Ectodermal cell (in vitro differentiated cells): ENCODE measurements around the gene BRD9.
"Not testable (repeated sequence)": the region's sequence is repeated elsewhere in the genome, so short reads cannot be mapped to it uniquely, and the experiment has no call there.

Experiments used
- H3K27ac ChIP-seq: 2 replicates; pipeline ENCODE4 v1.7.0; 2013; ENCODE audit warnings: mild to moderate bottlenecking, low read depth, low read length; ENCODE audit not compliant: insufficient read depth, poor library complexity, severe bottlenecking
- H3K27me3 ChIP-seq: 2 replicates; pipeline ENCODE4 v1.7.0; 2013; ENCODE audit warnings: mild to moderate bottlenecking, low read length; ENCODE audit not compliant: insufficient read depth, control insufficient read depth, poor library complexity, severe bottlenecking
- H3K36me3 ChIP-seq: one replicate; pipeline ENCODE4 v1.7.0; 2013; ENCODE audit warnings: low read length; ENCODE audit not compliant: control insufficient read depth, insufficient read depth
- H3K4me1 ChIP-seq: one replicate; pipeline ENCODE4 v1.7.0; 2013; ENCODE audit warnings: low read length; ENCODE audit not compliant: control insufficient read depth, insufficient read depth
- H3K4me3 ChIP-seq: 2 replicates; pipeline ENCODE4 v1.7.0; 2013; ENCODE audit warnings: low read depth, low read length, control low read depth; ENCODE audit not compliant: insufficient read depth
- H3K9me3 ChIP-seq: 2 replicates; pipeline ENCODE4 v1.7.0; 2013; ENCODE audit warnings: mild to moderate bottlenecking, low read length, moderate library complexity; ENCODE audit not compliant: control insufficient read depth
- WGBS, 2 experiments: methylation state at CpG; one replicate each; pipeline ENCODE4 v1.1.7; 2013; ENCODE audit warnings: missing lambda C conversion rate in 2 of 2; 5-methylcytosine and 5-hydroxymethylcytosine counted together

Gene BRD9

DNA sequence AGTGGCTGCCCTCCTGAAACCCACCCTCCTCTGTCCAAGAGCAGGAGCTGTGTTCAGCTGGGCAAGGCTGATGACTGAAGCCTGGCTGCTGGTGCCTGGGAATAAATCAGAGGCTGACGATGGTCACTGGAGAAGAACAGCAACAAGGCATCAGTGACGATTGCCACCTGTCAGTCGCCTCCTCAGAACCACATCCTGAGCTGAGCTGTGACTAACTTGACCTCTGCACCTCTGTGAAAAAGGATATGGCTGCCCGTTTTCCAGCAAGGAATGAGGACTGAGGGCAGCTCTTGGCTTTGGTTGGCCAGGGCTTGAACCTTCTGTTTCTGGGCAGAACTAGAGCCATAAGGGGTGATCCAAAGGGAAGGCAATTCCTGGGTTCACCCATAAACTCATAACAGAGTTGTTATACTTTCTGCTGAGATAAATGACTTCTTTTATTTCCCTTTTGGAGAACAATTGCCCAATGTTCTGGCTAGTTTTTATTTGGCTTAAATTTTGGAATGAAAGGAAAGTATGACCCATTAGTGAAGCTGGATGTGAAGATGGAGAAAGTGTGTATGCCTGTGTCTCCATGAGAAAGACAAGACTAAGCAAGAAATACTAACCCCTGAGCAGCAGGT lies 40.1 kb upstream of the BRD9 start:
- Histone ChIP-seq H3K4me3 (no peak overlapping the region), H3K9me3 (no peaks in the 10 kb centered on the region), H3K27me3 (no peaks in the 10 kb centered on the region), H3K36me3 (no peaks in the 10 kb centered on the region), H3K27ac (no peak overlapping the region), H3K4me1 (no peaks in the 10 kb centered on the region)
- 85 to 92% methylated on average over 4 of the region's 4 CpGs for WGBS, 2 experiments

GRCh38 chr5:932151-932627 lies 39.6 kb upstream of the BRD9 start:
- Histone ChIP-seq H3K36me3 (no peaks in the 10 kb centered on the region), H3K4me1 (no peaks in the 10 kb centered on the region), H3K9me3 (no peaks in the 10 kb centered on the region), H3K27ac (no peak overlapping the region), H3K27me3 (peaks cover 4% of the 10 kb centered on the region), H3K4me3 (no peak overlapping the region)
- 91 to 92% methylated on average over 8 of the region's 8 CpGs for WGBS, 2 experiments

DNA sequence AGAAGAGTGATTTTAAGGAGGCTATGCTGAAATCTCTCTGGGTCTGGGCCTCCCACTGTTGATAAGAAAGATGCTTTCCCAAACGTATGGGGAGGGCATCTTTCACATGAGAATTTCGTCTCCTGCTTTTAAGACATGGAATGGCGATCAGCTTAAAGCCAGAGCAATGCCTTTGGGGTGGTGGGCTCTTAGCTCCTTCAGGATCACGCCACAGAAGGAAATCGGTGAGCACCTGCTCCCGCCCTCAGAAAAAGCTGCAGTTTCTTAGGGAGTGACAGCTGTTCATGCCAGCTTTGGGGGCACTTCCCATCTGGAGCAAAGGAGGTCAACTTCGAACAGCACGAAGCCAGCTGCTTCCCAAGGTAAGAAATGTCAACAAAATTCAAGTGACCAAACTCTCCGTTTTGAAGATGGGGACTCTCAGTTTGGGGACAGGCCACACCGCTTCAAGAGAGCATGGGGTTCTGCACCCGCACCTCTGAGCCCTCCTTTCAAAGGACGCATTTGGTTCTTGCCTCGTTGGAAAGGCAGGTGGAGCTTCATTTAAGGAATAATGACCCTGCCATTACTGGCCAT lies 39.1 kb upstream of the BRD9 start:
- no peak overlapping the region for H3K4me3 ChIP-seq
- no peaks in the 10 kb centered on the region for H3K4me1 ChIP-seq
- peaks cover 9% of the 10 kb centered on the region for H3K27me3 ChIP-seq
- no peaks in the 10 kb centered on the region for H3K36me3 ChIP-seq
- WGBS, 2 experiments: 88 to 89% methylated on average over 13 of the region's 13 CpGs
- H3K9me3 ChIP-seq: no peaks in the 10 kb centered on the region
- H3K27ac ChIP-seq: no peak overlapping the region

GRCh38 chr5:930866-931265 lies 38.3 kb upstream of the BRD9 start:
- 88 to 90% methylated on average over 8 of the region's 8 CpGs for WGBS, 2 experiments
- no peak overlapping the region for H3K4me3 ChIP-seq
- H3K27me3 ChIP-seq: peaks cover 17% of the 10 kb centered on the region
- peaks cover 4% of the 10 kb centered on the region for H3K4me1 ChIP-seq
- no peaks in the 10 kb centered on the region for H3K9me3 ChIP-seq
- H3K36me3 ChIP-seq: no peaks in the 10 kb centered on the region
- H3K27ac ChIP-seq: no peak overlapping the region

GRCh38 chr5:929596-929995 lies 37.0 kb upstream of the BRD9 start:
- H3K27ac ChIP-seq: no peak overlapping the region
- peaks cover 27% of the 10 kb centered on the region for H3K27me3 ChIP-seq

GRCh38 chr5:929182-929581 lies 36.6 kb upstream of the BRD9 start:
- H3K4me1 ChIP-seq, H3K36me3 ChIP-seq, H3K9me3 ChIP-seq, H3K4me3 ChIP-seq, H3K27ac ChIP-seq: not testable (repeated sequence)
- peaks cover 28% of the 10 kb centered on the region for H3K27me3 ChIP-seq

More at GRCh38 chr5:929596-929995, 37.0 kb upstream of the BRD9 start:
- Histone ChIP-seq H3K4me3 (no peak overlapping the region), H3K36me3 (no peaks in the 10 kb centered on the region), H3K9me3 (no peaks in the 10 kb centered on the region), H3K4me1 (peaks cover 4% of the 10 kb centered on the region)

- H3K27me3 ChIP-seq: peaks cover 32% of the 10 kb centered on the region
- no peak overlapping the region for H3K4me3 ChIP-seq
- H3K4me1 ChIP-seq: peaks cover 4% of the 10 kb centered on the region
- H3K27ac ChIP-seq: no peak overlapping the region
- no peaks in the 10 kb centered on the region for H3K36me3 ChIP-seq
- WGBS, 2 experiments: 82 to 85% methylated on average over 28 to 30 of the region's 30 CpGs
- no peaks in the 10 kb centered on the region for H3K9me3 ChIP-seq
These were observed 34.8 kb upstream of the BRD9 start for GRCh38 chr5:927172-928015.

- WGBS, 2 experiments: 14% methylated on average over 65 of the region's 65 CpGs
- Histone ChIP-seq H3K4me3 (no peak overlapping the region), H3K36me3 (no peaks in the 10 kb centered on the region), H3K27ac (no peak overlapping the region), H3K4me1 (peaks cover 4% of the 10 kb centered on the region), H3K27me3 (peaks cover 32% of the 10 kb centered on the region), H3K9me3 (no peaks in the 10 kb centered on the region)
These were observed 34.0 kb upstream of the BRD9 start for GRCh38 chr5:926417-927171.

GRCh38 chr5:923281-923873 lies 30.8 kb upstream of the BRD9 start:
- peaks cover 4% of the 10 kb centered on the region for H3K4me1 ChIP-seq
- no peak overlapping the region for H3K27ac ChIP-seq
- WGBS, 2 experiments: 18 to 22% methylated on average over 17 of the region's 17 CpGs
- no peaks in the 10 kb centered on the region for H3K36me3 ChIP-seq
- no peaks in the 10 kb centered on the region for H3K9me3 ChIP-seq
- H3K27me3 ChIP-seq: peaks cover 32% of the 10 kb centered on the region
- H3K4me3 ChIP-seq: no peak overlapping the region
